H9 (cell line): ENCODE measurements around the gene WSB2. TPM values are rescaled to one million over a fixed set of nuclear protein-coding genes. Genes with fewer than 3 reads are reported as not detected.

ENCODE experiments used
- DNase-seq: peaks from one replicate; pipeline ENCODE4 v3.0.0-alpha.2; 2017
- H2AFZ ChIP-seq: one replicate; pipeline ENCODE4 v1.6.1; 2013; ENCODE audit warnings: mild to moderate bottlenecking, low read length, control low read depth, moderate library complexity
- H2AK5ac ChIP-seq: 2 replicates; pipeline ENCODE4 v1.6.1; 2013; ENCODE audit warnings: low read length, control low read depth, mixed read lengths; ENCODE audit not compliant: insufficient read length
- H2BK120ac ChIP-seq: one replicate; pipeline ENCODE4 v1.6.1; 2013; ENCODE audit warnings: low read depth, mild to moderate bottlenecking, low read length, control low read depth, inconsistent platforms; ENCODE audit not compliant: poor library complexity, severe bottlenecking
- H2BK12ac ChIP-seq: 2 replicates; pipeline ENCODE4 v1.6.1; 2013; ENCODE audit warnings: low read length, control low read depth, mixed read lengths, low read depth; ENCODE audit not compliant: insufficient read length
- H2BK15ac ChIP-seq: 2 replicates; pipeline ENCODE4 v1.6.1; 2013; ENCODE audit warnings: low read depth, low read length, control low read depth
- H2BK20ac ChIP-seq: one replicate; pipeline ENCODE4 v1.6.1; 2013; ENCODE audit warnings: low read depth, mild to moderate bottlenecking, low read length, control low read depth, inconsistent platforms; ENCODE audit not compliant: poor library complexity, severe bottlenecking
- H2BK5ac ChIP-seq: 2 replicates; pipeline ENCODE4 v1.6.1; 2013; ENCODE audit warnings: low read length, control low read depth, mixed read lengths; ENCODE audit not compliant: insufficient read length
- H3K14ac ChIP-seq: 2 replicates; pipeline ENCODE4 v1.6.1; 2013; ENCODE audit warnings: low read length, control low read depth; ENCODE audit not compliant: insufficient read depth
- H3K18ac ChIP-seq: 2 replicates; pipeline ENCODE4 v1.6.1; 2013; ENCODE audit warnings: low read depth, mild to moderate bottlenecking, mixed read lengths, low read length, control low read depth; ENCODE audit not compliant: insufficient read length
- H3K23ac ChIP-seq: 2 replicates; pipeline ENCODE4 v1.6.1; 2013; ENCODE audit warnings: low read length, control low read depth, mixed read lengths, low read depth; ENCODE audit not compliant: insufficient read length
- H3K23me2 ChIP-seq: 2 replicates; pipeline ENCODE4 v1.6.1; 2013; ENCODE audit warnings: low read depth, mild to moderate bottlenecking, mixed read lengths, low read length, control low read depth; ENCODE audit not compliant: insufficient read length, poor library complexity, severe bottlenecking
- H3K27ac ChIP-seq: 2 replicates; pipeline ENCODE4 v1.5.1; 2013; ENCODE audit warnings: low read length, control low read depth, mixed read lengths, low read depth; ENCODE audit not compliant: insufficient read length
- H3K27me3 ChIP-seq: 2 replicates; pipeline ENCODE4 v1.6.1; 2013; ENCODE audit warnings: low read length, control low read depth, inconsistent platforms; ENCODE audit not compliant: insufficient read depth
- H3K4ac ChIP-seq: 2 replicates; pipeline ENCODE4 v1.6.1; 2013; ENCODE audit warnings: low read depth, mild to moderate bottlenecking, control low read depth, inconsistent platforms, low read length, moderate library complexity
- H3K4me1 ChIP-seq: 2 replicates; pipeline ENCODE4 v1.6.1; 2013; ENCODE audit warnings: low read length, control low read depth, inconsistent platforms; ENCODE audit not compliant: insufficient read depth
- H3K4me2 ChIP-seq: 2 replicates; pipeline ENCODE4 v1.6.1; 2013; ENCODE audit warnings: low read length, control low read depth, mixed read lengths; ENCODE audit not compliant: insufficient read length, insufficient read depth
- H3K56ac ChIP-seq: 2 replicates; pipeline ENCODE4 v1.6.1; 2013; ENCODE audit warnings: low read depth, mild to moderate bottlenecking, mixed read lengths, low read length, control low read depth; ENCODE audit not compliant: insufficient read length
- H3K79me1 ChIP-seq: 2 replicates; pipeline ENCODE4 v1.6.1; 2013; ENCODE audit warnings: low read depth, mild to moderate bottlenecking, moderate library complexity, low read length, control low read depth, inconsistent platforms; ENCODE audit not compliant: insufficient read depth, poor library complexity, severe bottlenecking
- H3K79me2 ChIP-seq: 2 replicates; pipeline ENCODE4 v1.6.1; 2013; ENCODE audit warnings: low read length, control low read depth, inconsistent platforms; ENCODE audit not compliant: insufficient read depth
- H3K9ac ChIP-seq: 2 replicates; pipeline ENCODE4 v1.6.1; 2013; ENCODE audit warnings: low read length, control low read depth, mixed read lengths; ENCODE audit not compliant: insufficient read length; ENCODE audit errors: extremely low read depth
- H3K9me3 ChIP-seq: one replicate; pipeline ENCODE4 v1.6.1; 2013; ENCODE audit warnings: low read depth, low read length, inconsistent platforms; ENCODE audit not compliant: control insufficient read depth
- H3T11ph ChIP-seq: one replicate; pipeline ENCODE4 v1.6.1; 2013; ENCODE audit warnings: mild to moderate bottlenecking, low read length, control low read depth, inconsistent platforms
- H4K20me1 ChIP-seq: one replicate; pipeline ENCODE4 v1.6.1; 2013; ENCODE audit not compliant: control insufficient read depth, insufficient read length, insufficient read depth
- H4K5ac ChIP-seq: 2 replicates; pipeline ENCODE4 v1.6.1; 2013; ENCODE audit warnings: low read depth, mild to moderate bottlenecking, mixed read lengths, low read length, control low read depth; ENCODE audit not compliant: insufficient read length
- H4K8ac ChIP-seq: replicated peaks from 2 replicates; pipeline ENCODE4 v1.6.1; 2013; ENCODE audit warnings: low read length, control low read depth, mixed read lengths, low read depth; ENCODE audit not compliant: insufficient read length
- H4K91ac ChIP-seq: 2 replicates; pipeline ENCODE4 v1.6.1; 2013; ENCODE audit warnings: low read depth, mild to moderate bottlenecking, moderate library complexity, mixed read lengths, low read length, control low read depth; ENCODE audit not compliant: insufficient read length
- H3K27ac Mint-ChIP-seq, 3 experiments: 2 replicates in 2 of 3; 3 replicates in 1 of 3; pipeline ENCODE4 v1.8.0; 2020 to 2021; ENCODE audit warnings: mixed read lengths in 3 of 3, mild to moderate bottlenecking in 1 of 3, moderate library complexity in 1 of 3
- H3K27me3 Mint-ChIP-seq: 2 replicates; pipeline ENCODE4 v1.8.0; 2021; ENCODE audit warnings: low read depth, mild to moderate bottlenecking, moderate library complexity, mixed read lengths
- H3K36me3 Mint-ChIP-seq, 3 experiments: 2 replicates in 2 of 3; 3 replicates in 1 of 3; pipeline ENCODE4 v1.8.0; 2020 to 2021; ENCODE audit warnings: low read depth in 3 of 3, mixed read lengths in 3 of 3; ENCODE audit not compliant: insufficient read depth in 1 of 3
- H3K4me1 Mint-ChIP-seq, 2 experiments: 2 replicates each; pipeline ENCODE4 v1.8.0; 2020; ENCODE audit warnings: mixed read lengths in 2 of 2
- H3K4me3 Mint-ChIP-seq, 2 experiments: 2 replicates in 1 of 2; 3 replicates in 1 of 2; pipeline ENCODE4 v1.8.0; 2020 to 2021; ENCODE audit warnings: mild to moderate bottlenecking in 2 of 2, mixed read lengths in 2 of 2, moderate library complexity in 1 of 2
- H3K9me3 Mint-ChIP-seq, 2 experiments: 2 replicates in 1 of 2; 3 replicates in 1 of 2; pipeline ENCODE4 v1.8.0; 2020; ENCODE audit warnings: mild to moderate bottlenecking in 2 of 2, mixed read lengths in 2 of 2, moderate library complexity in 1 of 2
- WGBS: extraction: QIAGEN DNeasy Blood & Tissue Kit; methylation state at CpG from one replicate; pipeline ENCODE4 v1.1.7; 2013; ENCODE audit warnings: missing lambda C conversion rate, low lambda C conversion rate, mixed read lengths; ENCODE audit not compliant: insufficient read length; ENCODE audit errors: extremely low coverage; 5-methylcytosine and 5-hydroxymethylcytosine counted together
- total RNA-seq: library from RNA; stranded (reverse); gene quantifications from 2 replicates; pipeline ENCODE4 v1.2.1, GENCODE V29; 2021
- TF ChIP-seq, protein P1 (sequence below): fragments of 200-600 bp; sonication (generic); conservative IDR thresholded peaks from 3 replicates; pipeline ENCODE4 v1.8.0; 2021; ENCODE audit warnings: antibody characterized with exemption, mild to moderate bottlenecking

Gene WSB2
- total RNA-seq, 1 experiment from 2014 or later = 58.6 TPM

DNA sequence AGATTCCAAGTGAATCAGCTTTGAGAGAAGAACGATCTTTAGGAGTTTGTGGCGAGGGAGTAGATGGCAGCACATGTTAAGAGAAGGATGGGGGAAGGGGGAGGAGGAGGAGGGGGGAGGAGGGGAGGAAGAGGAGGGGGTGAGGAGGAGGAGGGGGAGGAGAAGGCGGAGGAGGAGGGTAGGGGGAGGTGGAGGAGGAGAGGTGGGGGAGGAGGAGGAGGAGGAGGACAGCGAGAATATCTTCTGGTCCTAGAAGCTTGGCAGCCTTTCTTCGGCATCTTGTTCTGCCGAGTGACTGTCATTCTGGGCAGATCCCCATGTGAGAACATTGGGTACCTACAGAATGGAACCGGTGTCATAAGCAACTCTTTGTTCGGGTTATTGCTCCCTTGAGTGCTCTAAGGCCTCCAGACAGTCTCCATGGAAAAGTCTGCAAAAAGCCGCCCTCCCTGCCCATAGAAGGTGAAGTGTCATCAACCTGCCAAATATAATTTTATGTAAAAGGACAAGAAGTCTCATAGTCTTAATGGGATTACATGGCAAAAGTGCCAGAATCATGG lies 37.6 kb downstream of the WSB2 start:
- Histone ChIP-seq H3K56ac (no peak overlapping the region), H4K5ac (no peak overlapping the region), H2BK12ac (no peak overlapping the region), H2BK15ac (no peak overlapping the region), H2BK20ac (no peak overlapping the region), H3K27me3 (no peaks in the 10 kb centered on the region), H4K20me1 (no peaks in the 10 kb centered on the region), H2AFZ (no peak overlapping the region), H3K23me2 (no peaks in the 10 kb centered on the region), H2BK120ac (no peak overlapping the region), H2AK5ac (no peak overlapping the region), H3K79me1 (peaks cover under 1% of the 10 kb centered on the region), H3K4me2 (no peak overlapping the region), H3K79me2 (no peaks in the 10 kb centered on the region), H3K23ac (no peak overlapping the region), H3K18ac (no peak overlapping the region), H3K27ac (no peak overlapping the region), H3K4me1 (no peaks in the 10 kb centered on the region), H2BK5ac (no peak overlapping the region), H3K9ac (no peak overlapping the region), H4K8ac (no peak overlapping the region), H3T11ph (no peak overlapping the region), H3K9me3 (no peaks in the 10 kb centered on the region), H3K14ac (no peak overlapping the region), H4K91ac (no peak overlapping the region), H3K4ac (no peak overlapping the region)
- 0 out of 7 replicates have a peak overlapping the region, but pooled peaks of 1 of the 3 experiments have one; percentile 29 for H3K27ac Mint-ChIP-seq
- DNase-seq = no peak
- H3K9me3 Mint-ChIP-seq = no peaks in the 10 kb centered on the region
- H3K36me3 Mint-ChIP-seq = peaks cover 61 to 89% (median 79%) of the 10 kb centered on the region in 3 experiments; a peak in 6 of 7 replicates
- peaks cover 0 to 4% of the 10 kb centered on the region in 2 experiments; a peak in 1 of 4 replicates for H3K4me1 Mint-ChIP-seq
- no peak overlapping the region for H3K4me3 Mint-ChIP-seq
- TF ChIP-seq, protein P1, sequence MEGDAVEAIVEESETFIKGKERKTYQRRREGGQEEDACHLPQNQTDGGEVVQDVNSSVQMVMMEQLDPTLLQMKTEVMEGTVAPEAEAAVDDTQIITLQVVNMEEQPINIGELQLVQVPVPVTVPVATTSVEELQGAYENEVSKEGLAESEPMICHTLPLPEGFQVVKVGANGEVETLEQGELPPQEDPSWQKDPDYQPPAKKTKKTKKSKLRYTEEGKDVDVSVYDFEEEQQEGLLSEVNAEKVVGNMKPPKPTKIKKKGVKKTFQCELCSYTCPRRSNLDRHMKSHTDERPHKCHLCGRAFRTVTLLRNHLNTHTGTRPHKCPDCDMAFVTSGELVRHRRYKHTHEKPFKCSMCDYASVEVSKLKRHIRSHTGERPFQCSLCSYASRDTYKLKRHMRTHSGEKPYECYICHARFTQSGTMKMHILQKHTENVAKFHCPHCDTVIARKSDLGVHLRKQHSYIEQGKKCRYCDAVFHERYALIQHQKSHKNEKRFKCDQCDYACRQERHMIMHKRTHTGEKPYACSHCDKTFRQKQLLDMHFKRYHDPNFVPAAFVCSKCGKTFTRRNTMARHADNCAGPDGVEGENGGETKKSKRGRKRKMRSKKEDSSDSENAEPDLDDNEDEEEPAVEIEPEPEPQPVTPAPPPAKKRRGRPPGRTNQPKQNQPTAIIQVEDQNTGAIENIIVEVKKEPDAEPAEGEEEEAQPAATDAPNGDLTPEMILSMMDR = no peak
- no peaks in the 10 kb centered on the region for H3K27me3 Mint-ChIP-seq
- no CpG with 5 or more reads among the region's 9 CpGs for WGBS
